ENCODE measurements around the gene SGPP1. TPM values are rescaled to one million over a fixed set of nuclear protein-coding genes. Genes with fewer than 3 reads are reported as not detected.

The SGPP1 gene
- total and polyA plus RNA-seq, 2 of the 8 experiments (the other 6 are each of a cell fraction or from before 2014, with no cell fraction given): 5.7 to 8.1 TPM

GRCh38 chr14:63773504-63773903 is 45.6 kb upstream of the SGPP1 start (continued):
- TF ChIP-seq, protein P1, sequence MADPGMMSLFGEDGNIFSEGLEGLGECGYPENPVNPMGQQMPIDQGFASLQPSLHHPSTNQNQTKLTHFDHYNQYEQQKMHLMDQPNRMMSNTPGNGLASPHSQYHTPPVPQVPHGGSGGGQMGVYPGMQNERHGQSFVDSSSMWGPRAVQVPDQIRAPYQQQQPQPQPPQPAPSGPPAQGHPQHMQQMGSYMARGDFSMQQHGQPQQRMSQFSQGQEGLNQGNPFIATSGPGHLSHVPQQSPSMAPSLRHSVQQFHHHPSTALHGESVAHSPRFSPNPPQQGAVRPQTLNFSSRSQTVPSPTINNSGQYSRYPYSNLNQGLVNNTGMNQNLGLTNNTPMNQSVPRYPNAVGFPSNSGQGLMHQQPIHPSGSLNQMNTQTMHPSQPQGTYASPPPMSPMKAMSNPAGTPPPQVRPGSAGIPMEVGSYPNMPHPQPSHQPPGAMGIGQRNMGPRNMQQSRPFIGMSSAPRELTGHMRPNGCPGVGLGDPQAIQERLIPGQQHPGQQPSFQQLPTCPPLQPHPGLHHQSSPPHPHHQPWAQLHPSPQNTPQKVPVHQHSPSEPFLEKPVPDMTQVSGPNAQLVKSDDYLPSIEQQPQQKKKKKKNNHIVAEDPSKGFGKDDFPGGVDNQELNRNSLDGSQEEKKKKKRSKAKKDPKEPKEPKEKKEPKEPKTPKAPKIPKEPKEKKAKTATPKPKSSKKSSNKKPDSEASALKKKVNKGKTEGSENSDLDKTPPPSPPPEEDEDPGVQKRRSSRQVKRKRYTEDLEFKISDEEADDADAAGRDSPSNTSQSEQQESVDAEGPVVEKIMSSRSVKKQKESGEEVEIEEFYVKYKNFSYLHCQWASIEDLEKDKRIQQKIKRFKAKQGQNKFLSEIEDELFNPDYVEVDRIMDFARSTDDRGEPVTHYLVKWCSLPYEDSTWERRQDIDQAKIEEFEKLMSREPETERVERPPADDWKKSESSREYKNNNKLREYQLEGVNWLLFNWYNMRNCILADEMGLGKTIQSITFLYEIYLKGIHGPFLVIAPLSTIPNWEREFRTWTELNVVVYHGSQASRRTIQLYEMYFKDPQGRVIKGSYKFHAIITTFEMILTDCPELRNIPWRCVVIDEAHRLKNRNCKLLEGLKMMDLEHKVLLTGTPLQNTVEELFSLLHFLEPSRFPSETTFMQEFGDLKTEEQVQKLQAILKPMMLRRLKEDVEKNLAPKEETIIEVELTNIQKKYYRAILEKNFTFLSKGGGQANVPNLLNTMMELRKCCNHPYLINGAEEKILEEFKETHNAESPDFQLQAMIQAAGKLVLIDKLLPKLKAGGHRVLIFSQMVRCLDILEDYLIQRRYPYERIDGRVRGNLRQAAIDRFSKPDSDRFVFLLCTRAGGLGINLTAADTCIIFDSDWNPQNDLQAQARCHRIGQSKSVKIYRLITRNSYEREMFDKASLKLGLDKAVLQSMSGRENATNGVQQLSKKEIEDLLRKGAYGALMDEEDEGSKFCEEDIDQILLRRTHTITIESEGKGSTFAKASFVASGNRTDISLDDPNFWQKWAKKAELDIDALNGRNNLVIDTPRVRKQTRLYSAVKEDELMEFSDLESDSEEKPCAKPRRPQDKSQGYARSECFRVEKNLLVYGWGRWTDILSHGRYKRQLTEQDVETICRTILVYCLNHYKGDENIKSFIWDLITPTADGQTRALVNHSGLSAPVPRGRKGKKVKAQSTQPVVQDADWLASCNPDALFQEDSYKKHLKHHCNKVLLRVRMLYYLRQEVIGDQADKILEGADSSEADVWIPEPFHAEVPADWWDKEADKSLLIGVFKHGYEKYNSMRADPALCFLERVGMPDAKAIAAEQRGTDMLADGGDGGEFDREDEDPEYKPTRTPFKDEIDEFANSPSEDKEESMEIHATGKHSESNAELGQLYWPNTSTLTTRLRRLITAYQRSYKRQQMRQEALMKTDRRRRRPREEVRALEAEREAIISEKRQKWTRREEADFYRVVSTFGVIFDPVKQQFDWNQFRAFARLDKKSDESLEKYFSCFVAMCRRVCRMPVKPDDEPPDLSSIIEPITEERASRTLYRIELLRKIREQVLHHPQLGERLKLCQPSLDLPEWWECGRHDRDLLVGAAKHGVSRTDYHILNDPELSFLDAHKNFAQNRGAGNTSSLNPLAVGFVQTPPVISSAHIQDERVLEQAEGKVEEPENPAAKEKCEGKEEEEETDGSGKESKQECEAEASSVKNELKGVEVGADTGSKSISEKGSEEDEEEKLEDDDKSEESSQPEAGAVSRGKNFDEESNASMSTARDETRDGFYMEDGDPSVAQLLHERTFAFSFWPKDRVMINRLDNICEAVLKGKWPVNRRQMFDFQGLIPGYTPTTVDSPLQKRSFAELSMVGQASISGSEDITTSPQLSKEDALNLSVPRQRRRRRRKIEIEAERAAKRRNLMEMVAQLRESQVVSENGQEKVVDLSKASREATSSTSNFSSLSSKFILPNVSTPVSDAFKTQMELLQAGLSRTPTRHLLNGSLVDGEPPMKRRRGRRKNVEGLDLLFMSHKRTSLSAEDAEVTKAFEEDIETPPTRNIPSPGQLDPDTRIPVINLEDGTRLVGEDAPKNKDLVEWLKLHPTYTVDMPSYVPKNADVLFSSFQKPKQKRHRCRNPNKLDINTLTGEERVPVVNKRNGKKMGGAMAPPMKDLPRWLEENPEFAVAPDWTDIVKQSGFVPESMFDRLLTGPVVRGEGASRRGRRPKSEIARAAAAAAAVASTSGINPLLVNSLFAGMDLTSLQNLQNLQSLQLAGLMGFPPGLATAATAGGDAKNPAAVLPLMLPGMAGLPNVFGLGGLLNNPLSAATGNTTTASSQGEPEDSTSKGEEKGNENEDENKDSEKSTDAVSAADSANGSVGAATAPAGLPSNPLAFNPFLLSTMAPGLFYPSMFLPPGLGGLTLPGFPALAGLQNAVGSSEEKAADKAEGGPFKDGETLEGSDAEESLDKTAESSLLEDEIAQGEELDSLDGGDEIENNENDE (IDR thresholded peaks at IDR 0.05; ENCODE audit: insufficient replicate concordance, low read length): no peak
- TF ChIP-seq GABPA (IDR thresholded peaks at IDR 0.05; ENCODE audit: borderline replicate concordance, insufficient read depth, low read length): no peak
- no peak for TF ChIP-seq ASH2L (IDR thresholded peaks at IDR 0.05; ENCODE audit: low read length)
- TF ChIP-seq SIN3A (conservative IDR thresholded peaks at IDR 0.05 in 1 of 2, IDR thresholded peaks at IDR 0.05 in 1 of 2; ENCODE audit: low read depth in 1 of 2, low read length in 2 of 2): no peak
- no peak for TF ChIP-seq RBBP5 (IDR thresholded peaks at IDR 0.05; ENCODE audit: borderline replicate concordance, low read depth, low read length)
- no peak for TF ChIP-seq TBP (IDR thresholded peaks at IDR 0.05; ENCODE audit: low read depth, low read length)
- TF ChIP-seq USF2 (IDR thresholded peaks at IDR 0.05; ENCODE audit: low read length): no peak
- no peak for TF ChIP-seq HDAC6 (IDR thresholded peaks at IDR 0.05; ENCODE audit: low read depth, low read length)
- TF ChIP-seq POLR2A (IDR thresholded peaks at IDR 0.05; ENCODE audit: control extremely low read depth in 1 of 2, low read depth in 2 of 2, low read length in 2 of 2): no peak
- no peak for TF ChIP-seq SAP30 (IDR thresholded peaks at IDR 0.05; ENCODE audit: insufficient read depth, insufficient replicate concordance, low read length)
- TF ChIP-seq SRF (IDR thresholded peaks at IDR 0.05; ENCODE audit: low read depth, low read length): no peak
